ENCODE measurements around the gene SRGN.
"Not testable (repeated sequence)": the region's sequence is repeated elsewhere in the genome, so short reads cannot be mapped to it uniquely, and the experiment has no call there.

Gene SRGN

DNA sequence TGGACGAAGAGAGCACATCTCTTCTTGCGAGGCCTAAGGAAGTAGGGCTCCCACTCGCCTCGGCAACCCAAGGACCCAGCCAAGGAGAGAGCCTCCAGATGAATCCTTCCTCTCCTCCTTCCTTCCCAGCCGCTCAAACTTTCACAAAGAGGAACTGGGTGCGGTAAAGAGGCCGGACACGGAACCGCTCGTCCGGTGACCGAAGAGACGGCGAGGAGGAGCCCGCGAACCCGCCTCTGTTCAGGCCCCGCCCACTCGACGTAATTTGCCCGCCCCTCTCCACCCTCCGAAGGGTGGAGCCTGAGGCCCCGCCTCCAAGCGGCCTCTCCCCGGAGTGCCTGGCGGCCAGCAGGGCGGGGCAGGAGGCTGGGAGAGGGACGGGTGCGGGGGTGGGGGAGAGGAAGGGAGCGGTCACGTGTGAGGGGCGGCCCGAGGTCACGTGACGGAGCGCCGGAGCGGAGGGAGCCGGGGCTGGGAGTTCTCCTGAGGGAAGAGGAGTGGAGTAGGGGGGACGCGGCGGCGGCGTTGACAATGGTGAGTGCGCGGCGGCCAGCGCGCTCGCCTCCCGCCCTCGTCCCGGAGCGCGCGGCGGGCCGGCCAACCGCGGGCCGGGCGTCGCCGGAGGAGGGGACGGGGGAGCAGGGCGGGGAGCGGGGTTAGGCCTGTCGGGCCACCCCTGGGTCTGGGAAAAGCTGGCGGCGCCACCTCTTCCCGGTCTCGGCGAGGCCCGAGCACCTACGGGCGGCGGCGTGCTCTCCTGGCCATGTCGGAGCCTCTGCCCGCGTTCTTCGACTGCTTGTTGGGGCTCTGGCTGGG, 36.1 kb downstream of the SRGN start, which contains the start of gene VPS26A:
Gene VPS26A (plus strand): TSS at position 432 of the 816 bp plus-strand sequence. CDS start 100 bp downstream, at position 532.
- DNase-seq (ENCODE audit: low spot score) = peak; percentile 99
- TF ChIP-seq CTCF (IDR thresholded peaks at IDR 0.05; ENCODE audit: extremely low read depth, missing control alignments) = no peak

DNA sequence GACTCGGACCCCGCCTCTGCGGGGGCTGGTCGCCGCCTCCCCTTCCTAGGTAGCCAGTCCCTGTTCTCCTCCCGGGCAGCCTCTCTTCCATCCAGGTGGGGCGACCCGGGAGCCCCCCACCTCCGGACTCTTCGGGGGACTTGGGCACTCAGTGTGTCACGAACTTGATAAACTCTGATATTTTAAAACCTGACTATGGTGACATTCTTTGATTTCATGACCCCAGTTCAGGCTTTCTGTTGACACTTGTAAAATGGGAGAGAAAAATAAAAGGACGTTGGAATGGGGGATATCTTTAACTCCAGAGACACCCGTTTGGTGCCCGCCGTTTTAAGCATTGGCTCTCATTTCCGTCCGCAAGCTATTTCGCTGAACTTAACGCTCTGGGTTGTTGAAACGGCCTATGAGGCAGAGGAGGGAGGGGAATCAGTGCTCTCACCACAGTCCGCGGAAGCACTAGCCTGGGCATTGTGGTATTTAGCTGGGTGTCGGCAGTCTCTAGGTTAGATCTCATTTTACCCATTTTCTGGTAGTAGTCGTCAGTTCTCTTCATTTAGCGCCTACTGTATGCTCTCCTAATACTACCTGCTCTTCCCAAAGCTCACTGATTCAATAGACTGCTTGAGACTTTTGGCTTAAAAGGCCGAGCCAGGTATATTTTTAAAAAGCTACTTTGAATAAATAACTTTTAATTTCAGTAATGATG, 36.8 kb downstream of the SRGN start:
- peak; percentile 51 for DNase-seq (ENCODE audit: low spot score)
- TF ChIP-seq CTCF (IDR thresholded peaks at IDR 0.05; ENCODE audit: extremely low read depth, missing control alignments) = no peak

DNA sequence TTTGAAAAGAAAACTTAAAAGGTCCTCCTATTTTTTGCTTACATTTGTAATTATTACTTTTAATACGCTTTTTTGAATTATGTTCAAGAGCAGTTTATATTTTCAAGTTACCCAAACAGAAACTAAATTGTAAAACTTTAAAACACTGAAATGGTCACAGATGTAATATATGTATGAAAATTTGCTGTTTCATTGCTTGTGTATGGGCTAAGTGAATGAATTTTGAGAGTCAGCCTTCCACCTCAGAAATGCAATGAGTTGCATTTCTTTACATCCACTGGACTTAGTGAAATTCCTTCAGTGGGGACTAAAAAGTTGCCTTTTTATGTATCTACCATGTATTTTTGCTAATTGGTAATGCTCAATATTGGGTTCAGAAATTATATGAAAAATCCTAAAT, 37.7 kb downstream of the SRGN start:
- DNase-seq (ENCODE audit: low spot score) = no peak
- TF ChIP-seq CTCF (IDR thresholded peaks at IDR 0.05; ENCODE audit: extremely low read depth, missing control alignments) = no peak

DNA sequence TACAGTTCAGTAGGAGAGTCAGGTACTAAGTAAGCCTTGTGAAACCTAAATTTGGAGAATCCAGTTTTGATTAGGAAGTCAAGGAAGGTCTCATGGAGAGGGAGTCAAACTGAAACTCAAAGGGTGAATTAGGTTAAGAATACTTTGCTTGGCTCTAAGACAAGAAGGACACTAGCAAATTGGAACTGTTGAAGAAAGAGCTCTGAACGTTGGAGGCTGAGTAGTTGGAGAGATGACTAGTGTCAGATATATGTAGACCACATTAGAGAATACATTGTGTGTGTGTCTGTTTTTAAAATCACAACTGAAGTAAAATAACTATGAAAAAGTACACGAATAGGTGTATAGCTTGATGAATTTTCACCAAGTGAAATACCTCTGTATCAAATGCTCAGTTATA, 42.3 kb downstream of the SRGN start:
- no peak for TF ChIP-seq CTCF (IDR thresholded peaks at IDR 0.05; ENCODE audit: extremely low read depth, missing control alignments)
- no peak for DNase-seq (ENCODE audit: low spot score)

DNA sequence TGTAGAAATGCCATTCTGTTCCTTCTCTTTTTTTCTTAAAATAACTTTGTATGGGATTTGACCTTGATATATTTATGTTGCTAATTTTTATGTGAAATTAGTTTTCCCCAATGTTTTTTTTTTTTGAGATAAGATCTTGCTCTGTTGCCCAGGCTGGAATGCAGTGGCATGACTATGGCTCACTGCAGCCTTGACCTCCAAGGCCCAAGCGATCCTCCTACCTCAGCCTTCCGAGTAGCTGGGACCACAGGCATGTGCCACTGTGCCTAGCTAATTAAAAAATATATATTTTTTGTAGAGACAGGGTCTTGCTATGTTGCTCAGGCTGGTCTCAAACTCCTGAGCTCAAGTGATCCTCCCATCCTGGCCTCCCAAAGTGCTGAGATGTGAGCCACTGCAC, 52.1 kb downstream of the SRGN start:
- DNase-seq (ENCODE audit: low spot score) = no peak
- TF ChIP-seq CTCF (IDR thresholded peaks at IDR 0.05; ENCODE audit: extremely low read depth, missing control alignments) = no peak

GRCh38 chr10:69141304-69141703, 53.4 kb downstream of the SRGN start:
- TF ChIP-seq CTCF (IDR thresholded peaks at IDR 0.05; ENCODE audit: extremely low read depth, missing control alignments) = no peak
- no peak for DNase-seq (ENCODE audit: low spot score)

GRCh38 chr10:69142074-69142473, 54.2 kb downstream of the SRGN start:
- DNase-seq (ENCODE audit: low spot score) = not testable (repeated sequence)

All from GM20000 (cell line).